ENCODE measurements around the gene CCDC141. TPM values are rescaled to one million over a fixed set of nuclear protein-coding genes. Genes with fewer than 3 reads are reported as not detected.

CCDC141 gene
- total and polyA plus RNA-seq, 2 donors (not counting 3 experiments of a cell fraction or from before 2014, with no cell fraction given) = not detected

GRCh38 chr2:178844269-178844668 is 205.7 kb downstream of the CCDC141 start:
- H2AFZ ChIP-seq (ENCODE audit: low read depth, low read length) = no peak overlapping the region
- H3K79me2 ChIP-seq (ENCODE audit: control insufficient read depth, insufficient read depth, low read length) = no peaks in the 10 kb centered on the region
- no peaks in the 10 kb centered on the region for H4K20me1 ChIP-seq (replicated peaks; ENCODE audit: control insufficient read depth, extremely low read depth, insufficient read depth, low read length)
- no peaks in the 10 kb centered on the region for H3K4me1 ChIP-seq (ENCODE audit: control insufficient read depth, extremely low read depth, insufficient read depth, low read length)
- ChIA-PET CTCF (interaction anchor here (1.3 to 1.4 kb wide), 2 partner anchors 24 to 144 kb away, joined by 3 to 6 read pairs; no protein-coding TSS in a partner anchor), POLR2A (no interaction called here)
- DNase-seq (ENCODE audit: low read depth, low spot score) (no peak), FAIRE-seq (no peak)
- H3K9me3 ChIP-seq (replicated peaks; ENCODE audit: control insufficient read depth, insufficient read depth, low read length) = no peaks in the 10 kb centered on the region
- H3K9ac ChIP-seq (replicated peaks; ENCODE audit: extremely low read depth, insufficient read depth, low read length) = no peak overlapping the region
- TF ChIP-seq POLR2A (IDR thresholded peaks at IDR 0.05; ENCODE audit: low read depth, low read length) = no peak
- TF ChIP-seq MYC (IDR thresholded peaks at IDR 0.05; ENCODE audit: low read depth, low read length) = no peak
- TF ChIP-seq EZH2 (IDR thresholded peaks at IDR 0.05; ENCODE audit: borderline replicate concordance, low read depth, low read length, severe bottlenecking) = no peak
- TF ChIP-seq JUN (IDR thresholded peaks at IDR 0.05; ENCODE audit: borderline replicate concordance, insufficient read depth, insufficient read length, low read depth) = no peak
- no peak for TF ChIP-seq MAX (IDR thresholded peaks at IDR 0.05; ENCODE audit: insufficient read depth, insufficient read length)
- no peak for TF ChIP-seq CTCF (IDR thresholded peaks at IDR 0.05; ENCODE audit: extremely low read depth in 1 of 2, insufficient read depth in 1 of 2, low read depth in 1 of 2, low read length in 2 of 2)
- TF ChIP-seq GATA2 (IDR thresholded peaks at IDR 0.05; ENCODE audit: insufficient read depth, insufficient read length, low read depth, low read length) = no peak
- no peak for TF ChIP-seq FOS (IDR thresholded peaks at IDR 0.05; ENCODE audit: borderline replicate concordance, insufficient read depth, low read length)
- TF ChIP-seq POLR2AphosphoS5 (IDR thresholded peaks at IDR 0.05; ENCODE audit: insufficient read depth, low read depth, low read length) = no peak
- H3K9me1 ChIP-seq (replicated peaks; ENCODE audit: control insufficient read depth, extremely low read depth, insufficient read depth, low read length) = no peaks in the 10 kb centered on the region
- H3K27ac ChIP-seq (ENCODE audit: insufficient read depth, low read depth, low read length) = no peak overlapping the region
- H3K27me3 ChIP-seq (ENCODE audit: control insufficient read depth in 2 of 2, insufficient read depth in 2 of 2, low read length in 2 of 2) = no peaks in the 10 kb centered on the region
- no peak overlapping the region for H3K4me3 ChIP-seq (replicated peaks in 1 of 3; ENCODE audit: insufficient read depth in 1 of 3, low read depth in 1 of 3, low read length in 3 of 3)
- H3K36me3 ChIP-seq (ENCODE audit: control insufficient read depth in 2 of 2, extremely low read depth in 1 of 2, insufficient read depth in 2 of 2, low read length in 2 of 2) = no peaks in the 10 kb centered on the region
- intact Hi-C loops (cut with micrococcal nuclease) (no loop called here), dilution Hi-C loops (cut with MboI; ENCODE audit: extremely low pct_ligation_motif_present, low sequenced_read_pairs) (no loop called here)
- BruUV-seq (replicated peaks) = no TSS peak
- no peak overlapping the region for H3K4me2 ChIP-seq (ENCODE audit: insufficient read depth, low read length)

Measured in endothelial cell of umbilical vein (primary cell).